ENCODE measurements around the gene RGR. TPM values are rescaled to one million over a fixed set of nuclear protein-coding genes. Genes with fewer than 3 reads are reported as not detected.

Gene RGR
- total RNA-seq, 1 donor from 2014 or later, result not detected

- TF ChIP-seq CTCF (IDR thresholded peaks at IDR 0.05; ENCODE audit: unreplicated experiment), result no peak
- H3K36me3 Mint-ChIP-seq (ENCODE audit: low read depth, unreplicated experiment), result no peaks in the 10 kb centered on the region
- H3K27ac Mint-ChIP-seq (ENCODE audit: unreplicated experiment), result no peak overlapping the region
- DNase-seq (ENCODE audit: low spot score), result no peak
- H3K9me3 Mint-ChIP-seq (ENCODE audit: unreplicated experiment), result no peaks in the 10 kb centered on the region
- H3K4me3 Mint-ChIP-seq (ENCODE audit: unreplicated experiment), result no peak overlapping the region
- H3K4me1 Mint-ChIP-seq (ENCODE audit: unreplicated experiment), result peaks cover 13% of the 10 kb centered on the region
- no peaks in the 10 kb centered on the region for H3K27me3 Mint-ChIP-seq (ENCODE audit: unreplicated experiment)
Measured at GRCh38 chr10:84302223-84302622, 57.4 kb downstream of the RGR start.

- Mint-ChIP-seq H3K27me3 (ENCODE audit: unreplicated experiment) (no peaks in the 10 kb centered on the region), H3K4me1 (ENCODE audit: unreplicated experiment) (peaks cover 18% of the 10 kb centered on the region), H3K27ac (ENCODE audit: unreplicated experiment) (no peak overlapping the region), H3K36me3 (ENCODE audit: low read depth, unreplicated experiment) (no peaks in the 10 kb centered on the region), H3K9me3 (ENCODE audit: unreplicated experiment) (no peaks in the 10 kb centered on the region), H3K4me3 (ENCODE audit: unreplicated experiment) (no peak overlapping the region)
- no peak for DNase-seq (ENCODE audit: low spot score)
- no peak for TF ChIP-seq CTCF (IDR thresholded peaks at IDR 0.05; ENCODE audit: unreplicated experiment)
Measured at GRCh38 chr10:84306751-84307384, 62.0 kb downstream of the RGR start.

- Mint-ChIP-seq H3K9me3 (ENCODE audit: unreplicated experiment) (no peaks in the 10 kb centered on the region), H3K27ac (ENCODE audit: unreplicated experiment) (no peak overlapping the region), H3K4me1 (ENCODE audit: unreplicated experiment) (peaks cover 13% of the 10 kb centered on the region), H3K4me3 (ENCODE audit: unreplicated experiment) (no peak overlapping the region), H3K27me3 (ENCODE audit: unreplicated experiment) (no peaks in the 10 kb centered on the region), H3K36me3 (ENCODE audit: low read depth, unreplicated experiment) (no peaks in the 10 kb centered on the region)
- no peak for TF ChIP-seq CTCF (IDR thresholded peaks at IDR 0.05; ENCODE audit: unreplicated experiment)
- DNase-seq (ENCODE audit: low spot score), result no peak
Measured at GRCh38 chr10:84308021-84308420, 63.2 kb downstream of the RGR start.

- Mint-ChIP-seq H3K9me3 (ENCODE audit: unreplicated experiment) (no peaks in the 10 kb centered on the region), H3K27me3 (ENCODE audit: unreplicated experiment) (no peaks in the 10 kb centered on the region), H3K4me3 (ENCODE audit: unreplicated experiment) (no peak overlapping the region), H3K27ac (ENCODE audit: unreplicated experiment) (no peak overlapping the region), H3K36me3 (ENCODE audit: low read depth, unreplicated experiment) (no peaks in the 10 kb centered on the region), H3K4me1 (ENCODE audit: unreplicated experiment) (peaks cover 14% of the 10 kb centered on the region)
- no peak for DNase-seq (ENCODE audit: low spot score)
- no peak for TF ChIP-seq CTCF (IDR thresholded peaks at IDR 0.05; ENCODE audit: unreplicated experiment)
Measured at GRCh38 chr10:84308481-84309304, 63.8 kb downstream of the RGR start.

Other genes starting within 250 kb of the RGR start
- gene GHITM, start 105.5 kb upstream of the RGR start, total RNA-seq (ENCODE audit: unreplicated experiment), result 97.8 TPM
- not detected for gene GPR15LG, start 71.3 kb upstream of the RGR start, total RNA-seq (ENCODE audit: unreplicated experiment)
- 1.3 TPM for gene CDHR1, start 50.5 kb upstream of the RGR start, total RNA-seq (ENCODE audit: unreplicated experiment)
- not detected for gene LRIT2, start 19.5 kb upstream of the RGR start, total RNA-seq (ENCODE audit: unreplicated experiment)
- not detected for gene LRIT1, start 3.5 kb upstream of the RGR start, total RNA-seq (ENCODE audit: unreplicated experiment)
- gene CCSER2, start 83.5 kb downstream of the RGR start, total RNA-seq (ENCODE audit: unreplicated experiment), result 80.2 TPM

Measured in endothelial cell (in vitro differentiated cells).